HepG2 (cell line): Measurements from ENCODE around the gene MTM1. TPM values are rescaled to one million over a fixed set of nuclear protein-coding genes. Genes with fewer than 3 reads are reported as not detected.

Experiments
- ATAC-seq: fragments of 200-7000 bp; cut with Tn5 transposase; 3 replicates; pipeline ENCODE4 v1.9.1; 2020; ENCODE audit warnings: mild to moderate bottlenecking, moderate library complexity
- BruUV-seq: library from RNA; stranded (reverse); fragments of 400-500 nt; replicated peaks from 2 replicates; lab custom pipeline; 2021; lab: Mats Ljungman, UMichigan
- CTCF ChIA-PET: fragments of 300-600 bp; formaldehyde crosslinking; extraction: SDS; loops from one replicate; lab custom pipeline; 2021; ENCODE audit warnings: low total read pairs, inconsistent platforms, low intra/inter-chr PET ratio; lab: Yijun Ruan, JAX
- POLR2A ChIA-PET: fragments of 350-600 bp; sonication (Branson Sonifier 250); formaldehyde crosslinking; loops from one replicate; lab custom pipeline; 2020; ENCODE audit warnings: antibody characterized with exemption, inconsistent platforms; lab: Yijun Ruan, JAX
- DNase-seq: peaks from one replicate; pipeline ENCODE4 v3.0.0-alpha.2; 2015; ENCODE audit warnings: low spot score
- FAIRE-seq: peaks from 3 replicates; lab custom pipeline; 2011; peaks lifted over from hg19 to GRCh38; lab: Jason Lieb, UNC
- H2AFZ ChIP-seq: one replicate; pipeline ENCODE4 v1.6.1; 2011; ENCODE audit warnings: low read length, inconsistent platforms
- H3K27ac ChIP-seq: fragments of 300-600 bp; 3 replicates; pipeline ENCODE4 v1.8.0; 2011; ENCODE audit warnings: mixed run types, mild to moderate bottlenecking, mixed read lengths, low read length, inconsistent platforms; ENCODE audit not compliant: insufficient read depth; ENCODE audit errors: extremely low read length
- H3K27me3 ChIP-seq, 2 experiments: fragments of 200-600 bp in 1 of 2; 2 replicates in 1 of 2; 3 replicates in 1 of 2; pipeline versions ENCODE4 v1.6.0 to v1.8.0; 2011; ENCODE audit warnings: low read length in 2 of 2, mild to moderate bottlenecking in 2 of 2, moderate library complexity in 2 of 2, inconsistent platforms in 1 of 2; ENCODE audit not compliant: insufficient read depth in 2 of 2, control insufficient read depth in 1 of 2
- H3K36me3 ChIP-seq, 2 experiments: fragments of 200-600 bp in 1 of 2; replicated peaks in 1 of 2; 2 replicates in 1 of 2; 3 replicates in 1 of 2; pipeline versions ENCODE4 v1.5.1 to v1.8.0; 2011; ENCODE audit warnings: low read length in 2 of 2, inconsistent platforms in 1 of 2; ENCODE audit not compliant: insufficient read depth in 2 of 2, control insufficient read depth in 1 of 2
- H3K4me1 ChIP-seq: 2 replicates; pipeline ENCODE4 v1.5.1; 2012; ENCODE audit warnings: low read length, inconsistent platforms; ENCODE audit not compliant: insufficient read depth
- H3K4me2 ChIP-seq: 2 replicates; pipeline ENCODE4 v1.6.0; 2011; ENCODE audit warnings: low read depth, low read length, inconsistent platforms
- H3K4me3 ChIP-seq, 3 experiments: fragments of 200-600 bp in 1 of 3; sonication (generic), shearing (Covaris generic) in 1 of 3; replicated peaks in 1 of 3; 2 replicates each; pipeline ENCODE4 v1.5.1; 2011 to 2016; ENCODE audit warnings: low read length in 3 of 3, inconsistent platforms in 2 of 3, low read depth in 2 of 3, mild to moderate bottlenecking in 2 of 3, control low read depth in 1 of 3, mixed read lengths in 1 of 3; ENCODE audit not compliant: insufficient read depth in 1 of 3
- H3K79me2 ChIP-seq: one replicate; pipeline ENCODE4 v1.6.1; 2011; ENCODE audit warnings: low read length, inconsistent platforms; ENCODE audit not compliant: insufficient read depth
- H3K9ac ChIP-seq: 2 replicates; pipeline ENCODE4 v1.6.0; 2011; ENCODE audit warnings: mild to moderate bottlenecking, low read depth, low read length, inconsistent platforms; ENCODE audit not compliant: insufficient read depth
- H3K9me3 ChIP-seq: 2 replicates; pipeline ENCODE4 v1.5.1; 2012; ENCODE audit warnings: mild to moderate bottlenecking, low read length
- H4K20me1 ChIP-seq: 2 replicates; pipeline ENCODE4 v1.6.0; 2011; ENCODE audit warnings: inconsistent platforms, mild to moderate bottlenecking, low read length, moderate library complexity; ENCODE audit not compliant: insufficient read depth
- CENPBD1 ChIP-seq: sonication (generic); formaldehyde crosslinking; IDR thresholded peaks from 2 replicates; pipeline ENCODE4 v1.8.0; 2022; ENCODE audit warnings: missing genetic modification reagents, low read depth, mild to moderate bottlenecking, borderline replicate concordance
- KLF13 ChIP-seq: sonication (generic); formaldehyde crosslinking; IDR thresholded peaks from 2 replicates; pipeline ENCODE4 v1.4.0; 2020; ENCODE audit warnings: mild to moderate bottlenecking, missing genetic modification reagents
- ZBTB46 ChIP-seq: sonication (generic); formaldehyde crosslinking; IDR thresholded peaks from 2 replicates; pipeline ENCODE4 v1.4.0; 2020; ENCODE audit warnings: mild to moderate bottlenecking, missing genetic modification reagents, borderline replicate concordance
- ZNF569 ChIP-seq: sonication (generic); formaldehyde crosslinking; IDR thresholded peaks from 2 replicates; pipeline ENCODE4 v1.5.0; 2020; ENCODE audit warnings: mild to moderate bottlenecking, missing genetic modification reagents, moderate library complexity, borderline replicate concordance
- ZNF605 ChIP-seq: sonication (generic); formaldehyde crosslinking; IDR thresholded peaks from 2 replicates; pipeline ENCODE4 v1.8.0; 2022; ENCODE audit warnings: mild to moderate bottlenecking, missing genetic modification reagents
- ZNF629 ChIP-seq: sonication (generic); formaldehyde crosslinking; conservative IDR thresholded peaks from 2 replicates; pipeline ENCODE4 v1.5.0; 2020; ENCODE audit warnings: missing genetic modification reagents
- ZNF644 ChIP-seq: IDR thresholded peaks from 2 replicates; pipeline ENCODE4 v1.6.1; 2016; ENCODE audit warnings: low read depth
- ZNF792 ChIP-seq: IDR thresholded peaks from 2 replicates; pipeline ENCODE4 v1.6.1; 2016
- WGBS: methylation state at CpG from one replicate; pipeline ENCODE4 v1.1.6; 2017; ENCODE audit warnings: low lambda C conversion rate; 5-methylcytosine and 5-hydroxymethylcytosine counted together
- in situ Hi-C: cut with HindIII; loops from 2 replicates; pipeline ENCODE4 v1.10.0; 2017; ENCODE audit warnings: low pct_unique_long_range_greater_than_20kb; ENCODE audit not compliant: extremely low pct_ligation_motif_present
- intact Hi-C: fragments of 100-400 bp; cut with micrococcal nuclease; formaldehyde crosslinking; loops from one replicate; pipeline ENCODE4 v1.10.0; 2022; ENCODE audit not compliant: unreplicated experiment
- polyA plus RNA-seq, 8 experiments: library from polyadenylated mRNA; depleted of rRNA in 3 of 8; stranded (reverse) in 7 of 8; unstranded in 1 of 8; fragments of >200 nt; fragmentation: Illumina TruSeq in 4 of 8; extraction: Trizol in 4 of 8; gene quantifications; 2 replicates each; pipeline versions ENCODE4 v1.2.1 to v1.2.3, GENCODE V29; 2011 to 2016; ENCODE audit warnings: low read depth in 4 of 8, missing spikeins in 1 of 8, mixed read lengths in 1 of 8; ENCODE audit not compliant: insufficient read depth in 1 of 8
- total RNA-seq, 5 experiments: library from RNA; depleted of rRNA; stranded (reverse); fragments of >200 nt; fragmentation: Illumina TruSeq; extraction: Trizol; gene quantifications; 2 replicates each; pipeline ENCODE4 v1.2.3, GENCODE V29; 2016; ENCODE audit warnings: low read depth in 1 of 5
- TF ChIP-seq, protein P1 (sequence below): sonication (generic); formaldehyde crosslinking; IDR thresholded peaks from 2 replicates; pipeline ENCODE4 v1.5.0; 2020; ENCODE audit warnings: missing genetic modification reagents

Gene MTM1
- total and polyA plus RNA-seq, 2 of the 13 experiments (the other 11 are each of a cell fraction or from before 2014, with no cell fraction given): 12.0 to 15.2 TPM

DNA sequence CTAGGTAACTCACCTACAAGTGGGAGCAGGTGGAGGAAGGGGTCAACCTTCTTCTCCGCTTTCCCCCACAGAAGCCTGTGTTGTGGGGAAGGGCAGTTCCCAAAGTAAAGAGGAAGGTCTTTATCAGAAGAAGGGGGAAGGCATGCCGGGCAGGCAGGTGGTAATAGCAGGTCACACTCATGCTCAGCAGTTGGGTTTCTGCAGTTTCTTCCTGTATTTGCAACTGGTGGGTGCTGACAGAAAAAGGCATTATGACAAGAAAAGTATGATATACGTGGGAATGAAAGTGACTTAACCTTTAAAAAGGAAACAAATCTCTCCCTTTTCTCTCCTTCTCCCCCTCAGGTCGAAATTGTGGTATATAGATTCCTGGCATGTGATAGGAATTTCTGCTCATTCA, 128.4 kb downstream of the MTM1 start (continued):
- TF ChIP-seq ZBTB46 (CRISPR knock-in tag): no peak

- BruUV-seq: no TSS peak
- intact Hi-C loops: no loop called here
- ATAC-seq (no peak), FAIRE-seq (no peak), DNase-seq (no peak)
- peaks cover 0 to 3% of the 10 kb centered on the region in 2 experiments; a peak in 1 of 5 replicates for H3K36me3 ChIP-seq
- ChIA-PET CTCF (no interaction called here), POLR2A (no interaction called here)
- WGBS: 100% methylated on average over 4 of the region's 7 CpGs
- no peaks in the 10 kb centered on the region for H3K27me3 ChIP-seq
- peaks cover 11% of the 10 kb centered on the region; the same call in 1 of the 2 replicates for H3K4me1 ChIP-seq
- no peak overlapping the region for H3K27ac ChIP-seq
- no peak overlapping the region for H3K4me2 ChIP-seq
- H3K79me2 ChIP-seq: no peaks in the 10 kb centered on the region
- H3K9ac ChIP-seq: no peak overlapping the region
- H4K20me1 ChIP-seq: no peaks in the 10 kb centered on the region
- H3K4me3 ChIP-seq: no peak overlapping the region
- H2AFZ ChIP-seq: no peak overlapping the region
- H3K9me3 ChIP-seq: no peaks in the 10 kb centered on the region
- no peak for TF ChIP-seq ZNF605 (CRISPR knock-in tag)
- TF ChIP-seq ZNF629 (CRISPR knock-in tag): peak; percentile 43; the same call in 1 of the 2 replicates
- in situ Hi-C loops: loop anchor here (25.0 kb wide), 1 partner anchor 735 kb away; no protein-coding TSS in a partner anchor
These were observed 129.2 kb downstream of the MTM1 start for GRCh38 chrX:150697641-150698040.

DNA sequence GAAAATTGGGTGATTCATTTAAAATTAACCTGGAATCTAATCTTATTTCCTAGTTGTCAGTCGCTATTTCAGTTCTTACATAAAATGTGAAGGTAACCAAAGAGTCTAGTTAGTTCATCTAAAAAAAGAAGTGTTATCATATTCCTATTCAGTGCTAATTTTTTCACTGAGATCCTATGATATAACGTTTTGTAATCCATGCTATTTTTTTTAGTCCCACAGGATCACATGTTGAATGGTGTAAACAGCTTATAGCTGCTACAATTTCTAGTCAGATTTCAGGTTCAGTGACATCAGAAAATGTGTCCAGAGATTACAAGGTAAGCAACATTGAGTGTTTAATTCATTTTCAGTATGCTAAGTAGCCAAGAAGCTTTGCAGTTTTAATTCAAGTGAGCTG, 130.6 kb downstream of the MTM1 start:
- in situ Hi-C loops: loop anchor here (25.0 kb wide), 1 partner anchor 737 kb away; no protein-coding TSS in a partner anchor
- CTCF ChIA-PET: no interaction called here
- Histone ChIP-seq H3K27ac (no peak overlapping the region), H3K9ac (no peak overlapping the region), H3K79me2 (no peaks in the 10 kb centered on the region), H2AFZ (no peak overlapping the region), H3K4me3 (no peak overlapping the region), H3K4me2 (no peak overlapping the region), H3K4me1 (peaks cover 10% of the 10 kb centered on the region; the same call in 1 of the 2 replicates), H3K27me3 (no peaks in the 10 kb centered on the region), H4K20me1 (no peaks in the 10 kb centered on the region), H3K36me3 (peaks cover 0 to 3% of the 10 kb centered on the region in 2 experiments; a peak in 1 of 5 replicates), H3K9me3 (no peaks in the 10 kb centered on the region)
- FAIRE-seq: no peak
- 92% methylated on average over 2 of the region's 2 CpGs for WGBS
- BruUV-seq: no TSS peak
- intact Hi-C loops: no loop called here
- no peak for ATAC-seq
- DNase-seq: no peak
- TF ChIP-seq ZNF569: no peak
- TF ChIP-seq ZNF792: no peak
- TF ChIP-seq CENPBD1 (CRISPR knock-in tag): no peak
- TF ChIP-seq KLF13 (CRISPR knock-in tag): no peak
- no peak for TF ChIP-seq ZNF644
- TF ChIP-seq, protein P1, sequence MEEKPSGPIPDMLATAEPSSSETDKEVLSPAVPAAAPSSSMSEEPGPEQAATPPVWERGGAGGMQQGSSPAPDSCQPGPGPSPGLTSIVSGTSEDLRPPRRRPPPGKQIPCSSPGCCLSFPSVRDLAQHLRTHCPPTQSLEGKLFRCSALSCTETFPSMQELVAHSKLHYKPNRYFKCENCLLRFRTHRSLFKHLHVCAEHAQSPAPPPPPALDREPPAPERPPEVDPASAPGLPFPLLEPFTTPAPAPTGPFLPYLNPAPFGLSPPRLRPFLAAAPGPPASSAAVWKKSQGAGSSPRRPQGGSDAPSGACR: no peak
- POLR2A ChIA-PET: no interaction called here
